ENCODE results near the gene ADSS1.

GRCh38 chr14:104746071-104746545 lies 22.1 kb downstream of the ADSS1 start:
- TF ChIP-seq TAF1 (IDR thresholded peaks at IDR 0.05; ENCODE audit: borderline replicate concordance, insufficient read depth, low read length): no peak
- TF ChIP-seq POLR2AphosphoS5 (IDR thresholded peaks at IDR 0.05; ENCODE audit: low read depth, low read length): no peak
- no peak for TF ChIP-seq SIN3A (IDR thresholded peaks at IDR 0.05; ENCODE audit: borderline replicate concordance, insufficient read depth, low read length)
